Nephron (organoid): Measurements from ENCODE around the gene TMEM72.

Experiments
- H3K27ac Mint-ChIP-seq, 3 experiments: 2 replicates each; pipeline ENCODE4 v1.8.0; 2020; ENCODE audit warnings: mixed read lengths in 3 of 3, mild to moderate bottlenecking in 2 of 3, moderate library complexity in 1 of 3
- H3K27me3 Mint-ChIP-seq: 2 replicates; pipeline ENCODE4 v1.8.0; 2021; ENCODE audit warnings: low read depth, mild to moderate bottlenecking, moderate library complexity, mixed read lengths
- H3K36me3 Mint-ChIP-seq: 2 replicates; pipeline ENCODE4 v1.8.0; 2020; ENCODE audit warnings: low read depth, mixed read lengths
- H3K4me1 Mint-ChIP-seq: 2 replicates; pipeline ENCODE4 v1.8.0; 2020; ENCODE audit warnings: mixed read lengths
- H3K4me3 Mint-ChIP-seq, 3 experiments: 2 replicates each; pipeline ENCODE4 v1.8.0; 2020; ENCODE audit warnings: mild to moderate bottlenecking in 3 of 3, mixed read lengths in 3 of 3, moderate library complexity in 2 of 3
- H3K9me3 Mint-ChIP-seq: 2 replicates; pipeline ENCODE4 v1.8.0; 2020; ENCODE audit warnings: mixed read lengths
- TF ChIP-seq, protein P1 (sequence below), 3 experiments: fragments of 200-600 bp; sonication (generic); IDR thresholded peaks; one replicate each; pipeline ENCODE4 v1.5.0; 2021; ENCODE audit warnings: antibody characterized with exemption in 3 of 3; ENCODE audit not compliant: unreplicated experiment in 3 of 3

The TMEM72 gene

DNA sequence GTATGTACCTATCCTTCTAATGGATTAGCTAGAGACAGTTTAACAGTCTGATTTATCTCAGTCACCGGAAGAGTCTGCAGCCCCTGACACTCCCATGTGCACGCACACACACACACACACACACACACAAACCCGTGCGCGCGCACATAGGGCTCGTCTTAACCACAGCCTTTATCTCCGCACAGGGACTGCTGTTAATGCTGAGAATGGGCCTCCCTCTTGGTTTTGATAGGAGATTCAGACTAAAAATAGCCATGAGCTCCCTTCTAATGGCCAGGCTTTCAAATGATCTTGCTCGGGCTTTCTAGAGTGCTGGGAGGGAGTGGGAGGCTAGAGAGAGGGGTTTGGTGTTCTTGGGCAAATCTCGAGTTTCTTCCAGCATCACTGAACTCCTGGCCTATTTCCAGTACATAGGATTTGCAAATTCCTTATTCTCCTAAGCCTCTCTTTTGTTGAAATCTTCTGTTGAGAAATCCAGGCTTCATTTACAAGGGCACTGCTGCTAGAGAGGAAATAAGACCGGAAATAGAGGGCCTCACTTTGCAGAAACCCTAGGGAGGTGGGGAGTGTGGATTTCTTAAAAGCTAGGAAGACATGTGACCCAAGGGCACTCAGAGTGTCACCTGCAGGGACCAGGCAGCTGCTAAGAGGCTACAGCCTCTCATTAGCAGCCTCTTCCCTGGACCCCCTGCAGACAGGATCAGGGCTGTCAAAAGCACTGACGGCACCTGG lies 2.4 kb downstream of the TMEM72 start:
- Mint-ChIP-seq H3K27me3 (peaks cover 4% of the 10 kb centered on the region), H3K36me3 (peaks cover 35% of the 10 kb centered on the region), H3K27ac (peak overlapping the region in 2 of 3 experiments; percentile 93 to 99), H3K4me1 (peaks cover 78% of the 10 kb centered on the region), H3K4me3 (peak overlapping the region; percentile 25 to 67 (median 60)), H3K9me3 (peaks cover 12% of the 10 kb centered on the region)
- TF ChIP-seq, protein P1, sequence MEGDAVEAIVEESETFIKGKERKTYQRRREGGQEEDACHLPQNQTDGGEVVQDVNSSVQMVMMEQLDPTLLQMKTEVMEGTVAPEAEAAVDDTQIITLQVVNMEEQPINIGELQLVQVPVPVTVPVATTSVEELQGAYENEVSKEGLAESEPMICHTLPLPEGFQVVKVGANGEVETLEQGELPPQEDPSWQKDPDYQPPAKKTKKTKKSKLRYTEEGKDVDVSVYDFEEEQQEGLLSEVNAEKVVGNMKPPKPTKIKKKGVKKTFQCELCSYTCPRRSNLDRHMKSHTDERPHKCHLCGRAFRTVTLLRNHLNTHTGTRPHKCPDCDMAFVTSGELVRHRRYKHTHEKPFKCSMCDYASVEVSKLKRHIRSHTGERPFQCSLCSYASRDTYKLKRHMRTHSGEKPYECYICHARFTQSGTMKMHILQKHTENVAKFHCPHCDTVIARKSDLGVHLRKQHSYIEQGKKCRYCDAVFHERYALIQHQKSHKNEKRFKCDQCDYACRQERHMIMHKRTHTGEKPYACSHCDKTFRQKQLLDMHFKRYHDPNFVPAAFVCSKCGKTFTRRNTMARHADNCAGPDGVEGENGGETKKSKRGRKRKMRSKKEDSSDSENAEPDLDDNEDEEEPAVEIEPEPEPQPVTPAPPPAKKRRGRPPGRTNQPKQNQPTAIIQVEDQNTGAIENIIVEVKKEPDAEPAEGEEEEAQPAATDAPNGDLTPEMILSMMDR (IDR thresholded peaks at IDR 0.05; ENCODE audit: unreplicated experiment in 3 of 3), result no peak

DNA sequence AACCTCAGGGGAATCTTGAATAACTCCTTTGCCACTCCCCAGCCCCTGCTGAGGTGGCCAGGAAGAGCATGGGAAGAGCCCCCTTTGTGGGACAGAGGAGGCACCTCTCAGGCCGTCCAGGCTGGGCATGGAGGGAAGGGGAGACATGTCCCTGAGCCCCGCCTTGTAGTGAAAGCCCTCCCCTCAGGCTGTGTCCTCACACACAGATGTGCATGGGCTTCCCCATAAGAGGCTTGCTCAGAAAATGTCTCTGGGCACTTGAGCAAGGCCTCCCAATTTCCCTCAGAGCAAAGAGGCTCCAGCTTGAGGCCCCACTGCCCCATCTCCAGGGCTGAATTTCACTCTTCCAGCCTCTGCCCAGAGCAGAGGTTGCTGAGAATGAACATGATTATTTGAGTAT lies 3.8 kb downstream of the TMEM72 start:
- TF ChIP-seq, protein P1 (IDR thresholded peaks at IDR 0.05; ENCODE audit: unreplicated experiment in 3 of 3), result no peak
- H3K36me3 Mint-ChIP-seq, result peaks cover 42% of the 10 kb centered on the region
- no peak overlapping the region for H3K27ac Mint-ChIP-seq
- peaks cover 66% of the 10 kb centered on the region for H3K4me1 Mint-ChIP-seq
- no peak overlapping the region for H3K4me3 Mint-ChIP-seq
- peaks cover 16% of the 10 kb centered on the region for H3K9me3 Mint-ChIP-seq
- H3K27me3 Mint-ChIP-seq, result peaks cover 4% of the 10 kb centered on the region

DNA sequence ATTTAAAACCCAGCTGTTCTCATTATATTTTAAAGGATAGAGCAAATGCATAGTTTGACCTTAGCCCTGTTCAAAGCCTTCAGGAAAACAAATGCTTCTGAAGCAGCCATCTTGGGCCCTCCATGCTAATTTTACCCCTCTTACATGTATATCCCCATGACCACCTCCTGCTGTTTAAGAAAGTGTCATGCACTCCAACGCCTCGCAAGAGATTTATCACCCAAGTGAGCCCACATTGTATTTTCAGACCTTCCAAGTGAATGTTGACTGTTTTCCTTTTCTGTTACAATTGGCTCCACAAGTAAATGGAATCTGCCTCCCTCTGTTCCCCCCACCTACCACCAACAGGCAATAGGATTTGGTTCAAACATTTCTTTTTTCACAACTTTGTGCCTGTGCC lies 5.3 kb downstream of the TMEM72 start:
- H3K4me3 Mint-ChIP-seq, result no peak overlapping the region
- TF ChIP-seq, protein P1 (IDR thresholded peaks at IDR 0.05; ENCODE audit: unreplicated experiment in 3 of 3), result no peak
- H3K4me1 Mint-ChIP-seq, result peaks cover 52% of the 10 kb centered on the region
- H3K9me3 Mint-ChIP-seq, result peaks cover 16% of the 10 kb centered on the region
- H3K27ac Mint-ChIP-seq, result peak overlapping the region in 2 of 3 experiments; percentile 71 to 80
- peaks cover 53% of the 10 kb centered on the region for H3K36me3 Mint-ChIP-seq
- H3K27me3 Mint-ChIP-seq, result peaks cover 4% of the 10 kb centered on the region

DNA sequence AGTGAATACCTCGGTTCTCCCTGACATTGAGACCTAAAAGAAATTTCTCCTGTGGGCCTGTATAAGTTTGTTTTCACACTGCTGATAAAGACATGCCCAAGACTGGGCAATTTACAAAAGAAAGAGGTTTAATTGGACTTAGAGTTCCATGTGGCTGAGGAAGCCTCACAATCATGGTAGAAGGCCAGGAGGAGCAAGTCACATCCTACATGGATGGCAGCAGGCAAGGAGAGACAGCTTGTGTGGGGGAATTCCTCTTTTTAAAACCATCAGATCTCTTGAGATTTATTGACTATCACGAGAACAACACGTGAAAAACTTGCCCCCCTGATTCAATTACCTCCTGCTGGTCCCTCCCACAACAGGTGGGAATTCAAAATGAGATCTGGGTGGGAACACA lies 6.7 kb downstream of the TMEM72 start:
- Mint-ChIP-seq H3K9me3 (peaks cover 16% of the 10 kb centered on the region), H3K27me3 (peaks cover 4% of the 10 kb centered on the region), H3K36me3 (peaks cover 53% of the 10 kb centered on the region), H3K4me1 (peaks cover 41% of the 10 kb centered on the region), H3K4me3 (no peak overlapping the region), H3K27ac (no peak overlapping the region)
- TF ChIP-seq, protein P1 (IDR thresholded peaks at IDR 0.05; ENCODE audit: unreplicated experiment in 3 of 3), result no peak

DNA sequence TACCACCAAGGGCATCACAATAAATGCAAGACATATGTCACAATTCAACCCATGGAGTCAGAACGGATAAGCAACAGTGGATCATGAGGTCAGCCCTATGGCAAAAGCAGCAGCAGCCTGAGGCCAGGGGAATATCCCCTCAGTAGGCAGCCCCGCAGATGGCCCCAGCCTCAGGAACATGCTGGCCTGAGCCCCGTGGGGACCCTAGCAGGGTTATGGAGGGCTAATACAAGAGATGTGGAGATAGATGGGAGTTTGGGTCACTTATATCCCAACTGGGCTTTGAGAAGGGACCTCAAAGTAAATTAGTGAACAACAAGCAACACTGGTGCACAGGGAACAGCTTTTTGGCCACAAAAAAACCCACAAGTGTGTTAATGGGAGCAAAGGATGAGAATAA lies 9.1 kb downstream of the TMEM72 start:
- TF ChIP-seq, protein P1 (IDR thresholded peaks at IDR 0.05; ENCODE audit: unreplicated experiment in 3 of 3), result no peak
- Mint-ChIP-seq H3K9me3 (peaks cover 16% of the 10 kb centered on the region), H3K36me3 (peaks cover 55% of the 10 kb centered on the region), H3K4me1 (peaks cover 29% of the 10 kb centered on the region), H3K27me3 (no peaks in the 10 kb centered on the region), H3K27ac (no peak overlapping the region), H3K4me3 (no peak overlapping the region)

DNA sequence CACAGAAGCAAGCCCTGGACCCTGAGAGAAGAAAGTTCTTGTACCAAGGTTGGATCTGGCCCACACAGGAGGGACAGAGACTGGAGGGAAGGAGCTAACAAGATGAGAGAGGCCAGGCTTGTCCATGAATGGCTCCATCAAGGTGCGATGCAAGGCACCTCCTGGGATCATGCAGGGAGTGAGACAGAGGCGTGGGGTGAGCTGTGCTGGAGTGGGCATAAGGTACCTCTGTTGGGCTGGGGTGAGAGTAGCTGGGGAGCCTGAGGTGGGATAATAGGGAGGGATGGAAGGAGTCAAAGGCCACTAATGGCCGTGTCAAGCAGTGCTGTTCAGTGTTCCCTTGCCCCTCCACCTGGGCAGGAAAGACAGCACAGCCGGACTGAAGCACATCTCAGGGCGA lies 9.9 kb downstream of the TMEM72 start:
- Mint-ChIP-seq H3K4me1 (peaks cover 21% of the 10 kb centered on the region), H3K27me3 (no peaks in the 10 kb centered on the region), H3K36me3 (peaks cover 47% of the 10 kb centered on the region), H3K27ac (no peak overlapping the region), H3K4me3 (no peak overlapping the region), H3K9me3 (peaks cover 16% of the 10 kb centered on the region)
- TF ChIP-seq, protein P1 (IDR thresholded peaks at IDR 0.05; ENCODE audit: unreplicated experiment in 3 of 3), result no peak
